HG03457 (cell line): ENCODE data around the gene TRIP11.

Experiments
- ATAC-seq: cut with Tn5 transposase; IDR thresholded peaks from one replicate; pipeline ENCODE4 v1.9.1; 2021; ENCODE audit warnings: moderate number of reproducible peaks; ENCODE audit not compliant: unreplicated experiment

Gene TRIP11

DNA sequence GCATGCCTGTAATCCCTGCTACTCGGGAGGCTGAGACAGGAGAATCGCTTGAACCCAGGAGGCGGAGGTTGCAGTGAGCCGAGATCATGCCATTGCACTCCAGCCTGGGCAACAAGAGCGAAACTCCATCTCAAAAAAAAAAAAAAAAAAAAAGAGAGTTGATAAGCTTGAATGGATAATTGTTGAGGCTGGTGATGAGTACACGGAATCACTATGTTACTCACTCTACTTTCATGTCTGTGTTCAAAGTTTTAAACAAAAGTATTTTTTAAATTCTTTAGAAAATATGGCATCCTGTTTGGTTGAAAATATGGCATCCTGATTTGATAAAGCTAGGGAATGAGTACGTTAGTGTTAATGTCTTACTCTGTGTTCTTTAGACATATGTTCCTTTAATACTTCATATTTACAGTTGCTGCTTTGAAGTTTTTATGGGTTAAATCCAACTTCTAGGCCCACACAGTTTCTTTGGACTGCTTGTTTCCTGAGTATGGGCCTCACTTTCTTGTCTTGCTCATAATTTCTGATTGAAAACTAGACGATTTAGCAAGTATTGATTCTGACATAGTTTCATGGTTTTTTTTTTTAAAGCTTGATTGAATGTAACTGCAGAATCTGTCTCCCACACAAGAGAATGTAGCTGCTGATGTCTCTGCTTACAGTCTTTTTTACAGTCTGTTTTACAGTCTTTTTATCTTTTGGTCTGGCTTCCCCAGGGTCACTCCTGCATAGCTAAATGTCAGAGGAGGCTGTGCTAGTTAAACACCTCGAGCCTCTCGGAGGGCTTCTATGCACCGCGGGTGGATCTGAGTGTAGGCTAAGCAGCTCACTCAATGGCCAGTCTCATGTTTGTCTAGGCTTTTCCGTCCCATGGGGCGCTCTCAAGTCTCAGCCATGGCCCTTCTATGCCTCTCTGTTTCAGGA lies 78.3 kb downstream of the TRIP11 start:
- no peak for ATAC-seq

GRCh38 chr14:91957876-91958313 lies 82.0 kb downstream of the TRIP11 start:
- ATAC-seq: no peak

DNA sequence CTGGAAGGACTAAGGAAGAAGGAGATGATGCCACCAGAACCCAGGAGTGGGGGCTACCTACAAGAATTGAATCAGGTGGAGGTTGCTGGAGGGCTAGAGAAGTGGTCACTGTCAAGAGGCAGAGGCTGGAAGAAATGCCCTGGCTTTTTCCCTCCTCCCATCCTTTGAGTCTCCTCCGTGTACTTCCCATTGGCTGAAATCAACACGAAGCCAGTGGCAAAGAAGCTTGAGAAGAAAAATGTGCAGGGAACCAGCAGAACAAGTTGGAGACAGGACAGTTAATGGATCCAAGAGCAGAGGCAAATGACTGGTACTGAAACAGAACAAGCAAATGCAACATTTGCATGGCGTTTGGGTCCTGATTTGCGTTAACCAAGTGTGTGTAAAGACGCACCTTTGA lies 83.2 kb downstream of the TRIP11 start:
- no peak for ATAC-seq

GRCh38 chr14:91955168-91955567 lies 84.7 kb downstream of the TRIP11 start:
- no peak for ATAC-seq

- ATAC-seq: no peak
These were observed 86.5 kb downstream of the TRIP11 start for GRCh38 chr14:91953170-91953985.

DNA sequence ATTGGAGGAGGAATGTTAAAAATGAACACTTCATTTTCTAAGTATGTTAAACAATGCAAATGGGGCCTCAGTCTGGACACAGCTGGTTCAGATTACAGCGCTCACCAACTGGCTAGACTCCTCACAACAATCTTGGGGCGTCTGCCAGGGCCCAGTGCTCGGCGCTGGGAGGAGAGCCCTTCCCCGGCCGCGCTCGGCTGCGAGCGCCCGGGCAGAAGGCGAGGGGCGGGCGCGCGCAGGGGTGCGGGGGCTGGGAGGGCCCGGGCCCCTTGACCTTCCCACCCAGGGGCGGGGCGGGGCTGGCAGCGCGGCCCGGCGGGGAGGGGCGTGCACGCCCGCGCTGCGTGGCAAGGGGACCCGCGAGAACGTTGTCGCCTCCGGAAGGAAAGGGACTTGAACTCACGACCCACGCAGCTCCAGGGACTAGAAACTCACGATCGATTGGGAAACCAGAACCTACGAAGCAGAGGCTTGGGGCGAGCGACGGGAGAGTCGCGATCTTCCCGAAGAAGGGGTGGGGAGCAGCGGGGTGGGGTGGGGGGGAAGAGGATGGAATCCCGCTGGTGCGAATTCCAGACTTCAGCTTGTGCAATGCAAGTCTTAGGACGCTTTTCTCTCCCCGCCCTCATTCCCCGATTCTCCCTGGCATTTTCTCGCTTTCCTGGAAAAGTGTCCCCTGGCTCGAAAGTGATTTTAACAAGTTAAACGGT lies 92.2 kb downstream of the TRIP11 start, which contains the start of gene FBLN5:
Gene FBLN5, minus strand, starts transcription at position 220 of the 710 bp plus-strand sequence. CDS start 465 bp downstream, outside the sequence.
- no peak for ATAC-seq

DNA sequence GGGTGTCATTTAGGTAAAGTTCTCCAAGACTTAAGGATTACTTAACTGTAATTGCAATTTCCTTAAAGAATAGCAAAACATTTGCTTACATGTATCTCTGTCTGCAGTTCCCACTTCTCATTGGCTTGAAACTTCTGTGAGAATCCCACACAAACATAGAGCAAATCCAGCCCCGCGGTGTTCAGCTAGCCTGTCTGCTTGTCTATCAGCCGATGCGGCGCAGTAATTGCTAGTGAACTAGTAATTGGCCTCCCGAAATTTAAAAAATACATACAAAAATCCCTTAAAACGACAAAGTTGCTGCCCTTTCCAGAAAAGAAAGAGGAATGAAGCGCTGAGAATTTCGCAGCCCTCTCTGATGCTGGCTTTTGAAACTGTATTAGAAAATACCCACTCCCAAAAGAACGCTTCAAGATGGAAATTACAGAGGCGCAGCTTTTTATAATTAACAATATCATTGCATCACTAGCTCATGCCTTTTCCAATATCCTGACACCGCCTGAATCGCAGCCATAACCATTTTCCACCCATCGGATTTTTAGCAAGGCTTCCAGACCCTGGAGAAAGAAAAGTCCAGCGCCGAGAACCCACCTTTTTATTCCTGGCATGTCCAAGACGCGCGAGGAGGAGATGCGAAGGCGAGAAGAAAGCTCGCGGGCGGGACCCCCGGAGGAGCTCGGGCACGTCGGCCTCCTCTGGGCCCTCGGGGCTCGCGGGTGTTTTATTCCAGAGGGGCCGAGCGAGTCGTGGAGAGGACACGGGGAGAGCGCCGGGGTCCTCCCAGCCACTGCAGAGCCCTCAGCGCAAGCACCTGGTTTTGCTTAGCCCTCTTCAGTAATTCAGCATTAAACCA lies 93.0 kb downstream of the TRIP11 start:
- no peak for ATAC-seq

DNA sequence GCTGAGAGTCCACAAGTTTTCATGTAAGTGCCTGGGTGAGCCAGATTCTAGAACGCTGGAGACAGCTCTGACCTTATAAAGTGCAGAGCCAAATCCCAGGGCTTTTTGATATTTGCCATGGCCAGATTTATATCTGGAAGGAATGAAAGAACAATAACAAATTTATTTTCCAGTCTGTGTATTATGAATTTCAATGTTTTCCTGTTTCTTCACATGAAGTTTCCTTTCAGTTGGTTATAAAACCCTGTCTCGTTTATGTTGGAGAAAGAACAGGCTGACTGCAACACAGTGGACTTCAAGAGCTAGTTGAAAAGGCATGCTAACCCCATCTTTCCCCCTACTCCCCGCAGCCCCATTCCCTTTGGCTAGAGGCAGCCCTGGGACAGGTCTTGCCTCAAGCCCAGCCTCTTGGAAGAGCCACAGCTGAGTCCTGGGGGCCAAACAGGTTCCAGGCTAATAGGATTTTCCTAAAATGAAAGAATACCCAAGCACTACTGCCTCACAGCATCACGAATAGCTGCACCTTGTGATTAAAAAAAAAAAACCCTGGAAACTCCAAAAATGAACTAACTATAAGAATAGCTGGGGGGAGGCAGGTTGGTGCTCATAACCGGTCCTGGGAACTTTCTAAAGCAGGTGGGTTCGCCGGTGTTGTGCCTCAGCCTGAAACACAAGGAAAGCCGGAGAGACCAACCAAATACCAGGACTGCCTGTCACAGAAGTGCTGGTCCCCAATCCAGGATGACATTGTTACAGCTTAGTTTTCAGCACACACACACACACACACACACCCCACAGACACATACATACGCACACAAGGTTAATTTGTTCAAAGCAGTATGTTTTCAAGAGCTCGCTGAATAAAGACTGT lies 93.9 kb downstream of the TRIP11 start:
- no peak for ATAC-seq

GRCh38 chr14:91942946-91943345 lies 96.9 kb downstream of the TRIP11 start:
- ATAC-seq: no peak

GRCh38 chr14:91942128-91942527 lies 97.7 kb downstream of the TRIP11 start:
- no peak for ATAC-seq

DNA sequence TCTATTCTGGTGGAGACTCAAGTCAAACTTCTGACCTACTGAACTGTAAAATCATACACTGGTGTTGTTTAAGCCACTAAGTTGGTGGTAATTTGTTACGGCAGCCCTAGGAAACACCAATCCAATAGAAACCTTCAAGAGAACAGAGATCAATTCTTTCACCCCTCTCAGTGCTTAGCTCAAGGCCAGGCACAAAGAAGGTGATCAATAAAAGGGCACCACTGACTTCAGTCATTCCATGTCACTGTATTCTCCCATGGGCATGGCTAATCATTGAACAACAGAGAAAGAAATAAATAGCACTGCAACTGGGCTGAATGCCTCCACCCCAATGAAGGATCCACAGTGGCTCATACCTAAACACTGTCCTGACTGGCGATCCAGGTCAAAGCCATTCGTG lies 99.7 kb downstream of the TRIP11 start:
- ATAC-seq: no peak

DNA sequence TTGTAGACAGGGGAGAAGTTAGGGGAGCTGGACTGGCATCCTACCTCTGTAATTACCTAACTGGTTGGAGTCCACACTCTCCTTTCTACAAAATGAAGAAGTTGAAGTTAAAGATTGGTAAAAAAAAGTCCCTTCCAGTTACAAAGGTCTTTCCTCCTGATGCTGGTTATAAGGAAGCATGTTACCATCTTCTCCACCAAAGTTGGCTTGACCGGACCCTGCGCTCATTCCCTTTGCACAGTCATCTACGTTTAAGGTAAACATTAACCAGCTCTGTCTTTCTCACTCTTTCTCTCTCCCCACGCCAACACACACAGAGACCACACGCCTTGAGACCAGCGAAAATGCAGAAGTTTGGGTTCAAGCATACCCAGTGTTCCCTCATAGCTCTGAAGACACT lies 104.3 kb downstream of the TRIP11 start:
- ATAC-seq: no peak

GRCh38 chr14:91934554-91935285 lies 105.1 kb downstream of the TRIP11 start:
- no peak for ATAC-seq

DNA sequence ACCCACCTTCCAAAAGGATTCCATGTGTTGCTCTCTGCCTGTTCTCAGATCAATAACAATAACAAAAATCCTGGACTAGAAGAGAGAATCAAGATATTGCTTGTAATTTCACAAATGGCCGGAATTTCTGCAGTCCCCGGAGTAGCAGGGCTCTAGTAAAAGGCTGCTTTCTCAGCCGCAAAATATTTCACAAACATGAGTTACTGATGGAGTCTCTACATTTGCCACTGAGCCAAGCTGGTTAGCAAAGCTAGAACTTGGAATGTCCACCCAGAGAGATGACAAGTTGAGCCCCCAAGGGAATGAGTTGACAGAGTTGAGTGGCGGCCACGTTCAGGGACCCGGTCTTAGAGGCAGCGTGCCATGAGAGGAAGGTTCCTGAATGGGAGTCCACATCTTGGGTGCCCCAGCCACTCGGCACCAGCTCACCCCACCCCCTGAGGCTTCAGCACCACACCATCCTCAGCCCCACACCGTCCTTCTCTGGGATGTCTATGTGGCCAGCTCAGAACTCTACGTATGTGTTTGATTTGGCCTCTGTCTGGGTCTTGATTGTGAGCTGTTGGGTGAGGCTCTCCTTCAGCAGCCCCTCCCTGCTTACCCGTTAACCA lies 108.3 kb downstream of the TRIP11 start:
- no peak for ATAC-seq

DNA sequence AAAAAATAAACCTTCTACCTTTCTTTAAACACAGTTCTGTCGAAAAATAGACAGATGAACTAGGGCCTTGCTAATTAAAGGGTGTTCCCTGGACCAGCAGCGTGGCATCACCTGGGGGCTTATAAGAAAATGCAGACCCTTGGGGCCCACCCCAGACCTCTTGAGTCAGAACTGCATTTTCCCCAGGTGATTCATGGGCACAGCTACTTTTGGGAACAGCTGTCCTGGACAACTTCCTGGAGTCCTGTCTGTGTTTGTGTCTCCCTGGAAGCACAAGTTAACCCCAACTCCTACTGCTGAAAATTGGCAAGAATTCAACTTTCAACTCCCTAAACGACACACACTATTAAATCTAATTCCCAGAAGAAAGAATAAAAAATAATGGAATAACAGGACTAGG lies 110.2 kb downstream of the TRIP11 start:
- no peak for ATAC-seq

DNA sequence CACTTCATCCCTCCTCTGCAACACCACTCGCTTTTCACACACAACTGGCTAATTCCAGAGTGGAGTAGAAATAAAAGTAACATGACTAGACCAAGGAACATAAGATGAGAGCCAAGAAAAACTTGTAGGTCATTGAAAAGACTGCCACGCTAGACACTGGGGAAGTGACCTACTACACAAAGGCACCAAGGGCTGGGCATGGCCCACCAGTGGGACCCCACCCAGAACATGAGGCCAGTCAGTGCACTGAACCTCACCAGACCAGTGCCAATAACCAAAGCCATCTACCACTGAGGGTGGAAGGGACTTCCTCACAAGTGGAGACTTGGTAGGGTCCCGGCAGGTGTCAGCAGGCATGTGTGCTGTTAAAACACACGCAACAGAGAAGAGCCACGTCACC lies 112.1 kb downstream of the TRIP11 start:
- no peak for ATAC-seq

DNA sequence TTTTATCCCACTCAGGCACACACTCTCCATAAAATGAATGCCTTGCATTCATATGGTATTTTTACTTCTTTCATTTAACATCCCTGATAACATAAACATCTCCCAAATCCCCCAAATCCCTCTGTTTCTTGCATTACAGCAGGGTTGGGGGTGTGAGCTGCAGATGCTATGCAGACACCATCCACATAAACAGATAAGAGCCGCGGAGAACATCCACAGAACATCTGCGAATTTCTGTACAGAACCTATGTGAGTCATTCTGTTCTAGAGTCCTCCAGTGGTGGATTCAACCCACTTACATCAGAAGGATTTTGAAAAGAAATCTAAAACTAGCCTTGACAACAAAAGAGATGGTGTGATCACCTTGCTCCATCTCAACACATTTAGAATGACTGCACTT lies 112.7 kb downstream of the TRIP11 start:
- ATAC-seq: no peak
